Measurements from ENCODE around the gene IGSF9.
"Not testable (repeated sequence)": the region's sequence is repeated elsewhere in the genome, so short reads cannot be mapped to it uniquely, and the experiment has no call there.

Gene IGSF9

GRCh38 chr1:159920202-159920601, 25.2 kb downstream of the IGSF9 start:
- DNase-seq (ENCODE audit: low read depth), result no peak

GRCh38 chr1:159919236-159919865, 26.1 kb downstream of the IGSF9 start:
- no peak for DNase-seq (ENCODE audit: low read depth)

GRCh38 chr1:159918352-159919200, 26.8 kb downstream of the IGSF9 start:
- DNase-seq (ENCODE audit: low read depth), result no peak

GRCh38 chr1:159917533-159918351, 27.7 kb downstream of the IGSF9 start:
- DNase-seq (ENCODE audit: low read depth), result no peak

- no peak for DNase-seq (ENCODE audit: low read depth)
These were observed 29.0 kb downstream of the IGSF9 start for GRCh38 chr1:159916242-159917051.

- DNase-seq (ENCODE audit: low read depth), result no peak
These were observed 29.7 kb downstream of the IGSF9 start for GRCh38 chr1:159915571-159916241.

GRCh38 chr1:159914252-159915018, 31.0 kb downstream of the IGSF9 start:
- no peak for DNase-seq (ENCODE audit: low read depth)

GRCh38 chr1:159913451-159914192, 31.8 kb downstream of the IGSF9 start:
- no peak for DNase-seq (ENCODE audit: low read depth)

GRCh38 chr1:159911326-159912070, 33.9 kb downstream of the IGSF9 start:
- DNase-seq (ENCODE audit: low read depth), result no peak

- no peak for DNase-seq (ENCODE audit: low read depth)
These were observed 37.1 kb downstream of the IGSF9 start for GRCh38 chr1:159908031-159908940.

- no peak for DNase-seq (ENCODE audit: low read depth)
These were observed 38.5 kb downstream of the IGSF9 start for GRCh38 chr1:159906960-159907359.

GRCh38 chr1:159904036-159904435, 41.4 kb downstream of the IGSF9 start:
- not testable (repeated sequence) for DNase-seq (ENCODE audit: low read depth)

GRCh38 chr1:159902541-159902940, 42.9 kb downstream of the IGSF9 start:
- no peak for DNase-seq (ENCODE audit: low read depth)

GRCh38 chr1:159900755-159901360, 44.6 kb downstream of the IGSF9 start:
- no peak for DNase-seq (ENCODE audit: low read depth)

- no peak for DNase-seq (ENCODE audit: low read depth)
These were observed 45.2 kb downstream of the IGSF9 start, which contains the start of gene CFAP45 for GRCh38 chr1:159900086-159900680. Gene CFAP45 (minus strand): TSS chr1:159900165. CDS start chr1:159900098, 67 bp downstream.

- not testable (repeated sequence) for DNase-seq (ENCODE audit: low read depth)
These were observed 45.8 kb downstream of the IGSF9 start for GRCh38 chr1:159899634-159900033.

- no peak for DNase-seq (ENCODE audit: low read depth)
These were observed 46.9 kb downstream of the IGSF9 start for GRCh38 chr1:159898527-159898926.

Measured in activated T-helper 9 cell treated with anti-CD3 and anti-CD28 coated beads, Interleukin-2, amount 50 U/mL, for 16 hours (primary cell).